Measurements from ENCODE around the gene GC.

- no peak for TF ChIP-seq EZH2 (IDR thresholded peaks at IDR 0.05; ENCODE audit: insufficient read depth, poor library complexity, severe bottlenecking)
- no peak for TF ChIP-seq EZH2phosphoT487 (IDR thresholded peaks at IDR 0.05; ENCODE audit: insufficient read depth, low read depth)
Measured at GRCh38 chr4:71772592-71772991, 11.3 kb downstream of the GC start.

All from GM23248 (cell line).